HCT116 (cell line): ENCODE data around the gene RASAL2. TPM values are rescaled to one million over a fixed set of nuclear protein-coding genes. Genes with fewer than 3 reads are reported as not detected.

Experiments
- ATAC-seq: fragments of 200-7000 bp; cut with Tn5 transposase; 2 replicates; pipeline ENCODE4 v1.9.1; 2020; ENCODE audit warnings: mild to moderate bottlenecking, moderate library complexity
- BruUV-seq: library from RNA; stranded (reverse); fragments of 400-500 nt; replicated peaks from 2 replicates; lab custom pipeline; 2021; lab: Mats Ljungman, UMichigan
- CTCF ChIA-PET: fragments of 300-600 bp; sonication (Branson Sonifier 250); formaldehyde crosslinking; loops from one replicate; lab custom pipeline; 2021; ENCODE audit warnings: antibody characterized with exemption; lab: Charles Lee
- POLR2A ChIA-PET: fragments of 300-600, 350-600 bp; sonication (Branson Sonifier 250); formaldehyde crosslinking; loops from one replicate; lab custom pipeline; 2021; ENCODE audit warnings: antibody characterized with exemption; lab: Charles Lee
- RAD21 ChIA-PET, 2 experiments: fragments of 300-600 bp; sonication (Branson Sonifier 250); formaldehyde crosslinking; loops; one replicate each; lab custom pipeline; 2023; ENCODE audit warnings: low total read pairs in 2 of 2; ENCODE audit not compliant: uncharacterized antibody in 2 of 2, unreplicated experiment in 2 of 2, low non-redundant PET in 1 of 2; lab: Charles Lee
- DNase-seq: peaks from one replicate; pipeline ENCODE4 v3.0.0-alpha.2; 2010; ENCODE audit warnings: low read depth, low spot score
- H2AFZ ChIP-seq: fragments of 200-600 bp; shearing (Covaris generic), sonication (generic); 2 replicates; pipeline ENCODE4 v1.6.1; 2017; ENCODE audit warnings: low read depth, mixed run types, mixed read lengths, antibody characterized with exemption, low read length; ENCODE audit not compliant: poor library complexity, severe bottlenecking
- H3K27ac ChIP-seq: 2 replicates; pipeline ENCODE4 v1.5.1; 2012; ENCODE audit warnings: low read depth, low read length
- H3K27me3 ChIP-seq: fragments of 200-600 bp; sonication (generic); 2 replicates; pipeline ENCODE4 v1.6.1; 2016; ENCODE audit warnings: mixed run types, low read length, mixed read lengths; ENCODE audit not compliant: insufficient read depth
- H3K36me3 ChIP-seq, 2 experiments: fragments of 200-500 bp in 1 of 2; fragments of 200-600 bp in 1 of 2; sonication (Bioruptor generic) in 1 of 2; sonication (generic) in 1 of 2; 2 replicates each; pipeline versions ENCODE4 v1.5.1 to v1.6.1; 2014 to 2016; ENCODE audit warnings: low read length in 2 of 2, inconsistent platforms in 1 of 2, mixed read lengths in 1 of 2, mixed run types in 1 of 2; ENCODE audit not compliant: insufficient read depth in 2 of 2, control insufficient read depth in 1 of 2
- H3K4me1 ChIP-seq, 2 experiments: fragments of 200-600 bp in 1 of 2; sonication (generic) in 1 of 2; 2 replicates each; pipeline versions ENCODE4 v1.5.1 to v1.6.1; 2012 to 2017; ENCODE audit warnings: low read length in 2 of 2, inconsistent platforms in 1 of 2, mild to moderate bottlenecking in 1 of 2, mixed read lengths in 1 of 2, mixed run types in 1 of 2, moderate library complexity in 1 of 2; ENCODE audit not compliant: insufficient read depth in 2 of 2, control insufficient read depth in 1 of 2
- H3K4me2 ChIP-seq: fragments of 200-600 bp; sonication (generic); 2 replicates; pipeline ENCODE4 v1.6.1; 2017; ENCODE audit warnings: mixed run types, low read length, mixed read lengths
- H3K4me3 ChIP-seq, 2 experiments: fragments of 200-600 bp in 1 of 2; sonication (generic) in 1 of 2; replicated peaks in 1 of 2; 2 replicates each; pipeline ENCODE4 v1.5.1; 2011 to 2016; ENCODE audit warnings: low read length in 2 of 2, control low read depth in 1 of 2, low read depth in 1 of 2, mild to moderate bottlenecking in 1 of 2, mixed read lengths in 1 of 2, mixed run types in 1 of 2
- H3K79me2 ChIP-seq: fragments of 200-600 bp; sonication (generic); 2 replicates; pipeline ENCODE4 v1.6.1; 2017; ENCODE audit warnings: mild to moderate bottlenecking, mixed run types, low read length, moderate library complexity, mixed read lengths; ENCODE audit not compliant: insufficient read depth
- H3K9ac ChIP-seq: fragments of 200-600 bp; sonication (generic); 2 replicates; pipeline ENCODE4 v1.6.1; 2016; ENCODE audit warnings: low read length, mixed read lengths
- H3K9me2 ChIP-seq: fragments of 200-600 bp; sonication (generic), shearing (Covaris generic); 2 replicates; pipeline ENCODE4 v1.6.1; 2017; ENCODE audit warnings: mixed run types, mild to moderate bottlenecking, moderate library complexity; ENCODE audit not compliant: insufficient read depth
- H3K9me3 ChIP-seq, 2 experiments: fragments of 200-500 bp in 1 of 2; fragments of 200-600 bp in 1 of 2; sonication (Bioruptor generic) in 1 of 2; sonication (generic) in 1 of 2; 2 replicates each; pipeline ENCODE4 v1.6.1; 2014 to 2017; ENCODE audit warnings: low read length in 2 of 2, mixed read lengths in 2 of 2, inconsistent platforms in 1 of 2, low read depth in 1 of 2, mild to moderate bottlenecking in 1 of 2, mixed run types in 1 of 2, moderate library complexity in 1 of 2; ENCODE audit not compliant: control insufficient read depth in 1 of 2, insufficient read depth in 1 of 2
- H4K20me1 ChIP-seq: fragments of 200-600 bp; sonication (generic), shearing (Covaris generic); 2 replicates; pipeline ENCODE4 v1.6.1; 2017; ENCODE audit warnings: mixed run types, mild to moderate bottlenecking, moderate library complexity; ENCODE audit not compliant: insufficient read depth
- CBX3 ChIP-seq: IDR thresholded peaks from 2 replicates; pipeline ENCODE4 v1.6.1; 2012; ENCODE audit warnings: low read depth
- ELF1 ChIP-seq: IDR thresholded peaks from 2 replicates; pipeline ENCODE4 v1.6.1; 2012; ENCODE audit warnings: low read depth, borderline replicate concordance
- EZH2 ChIP-seq: fragments of 200-600 bp; sonication (generic); IDR thresholded peaks from 2 replicates; pipeline ENCODE4 v1.6.1; 2017; ENCODE audit warnings: antibody characterized with exemption, mixed run types
- FOSL1 ChIP-seq: IDR thresholded peaks from 2 replicates; pipeline ENCODE4 v1.6.1; 2012; ENCODE audit warnings: low read depth
- SIN3A ChIP-seq: IDR thresholded peaks from 2 replicates; pipeline ENCODE4 v1.6.1; 2012; ENCODE audit warnings: low read depth
- SP1 ChIP-seq: IDR thresholded peaks from 2 replicates; pipeline ENCODE4 v1.6.1; 2012; ENCODE audit warnings: low read depth
- YY1 ChIP-seq: IDR thresholded peaks from 2 replicates; pipeline ENCODE4 v1.6.1; 2011; ENCODE audit warnings: low read length, low read depth, moderate library complexity, mild to moderate bottlenecking; ENCODE audit not compliant: insufficient replicate concordance; ENCODE audit errors: extremely low read depth
- ZNF274 ChIP-seq: fragments of 200-500 bp; sonication (Bioruptor generic); IDR thresholded peaks from 2 replicates; pipeline ENCODE4 v1.6.1; 2014; ENCODE audit warnings: mild to moderate bottlenecking, low read depth, low read length, inconsistent platforms
- intact Hi-C: fragments of 100-400 bp; cut with micrococcal nuclease; formaldehyde crosslinking; loops from 2 replicates; pipeline ENCODE4 v1.10.0; 2022
- total RNA-seq: library from RNA; stranded (reverse); gene quantifications from one replicate; pipeline ENCODE4 v1.2.1, GENCODE V29; 2021; ENCODE audit not compliant: unreplicated experiment
- TF ChIP-seq, protein P1 (sequence below): IDR thresholded peaks from 2 replicates; pipeline ENCODE4 v1.6.1; 2011; ENCODE audit warnings: mild to moderate bottlenecking, low read length, moderate library complexity; ENCODE audit not compliant: insufficient replicate concordance; ENCODE audit errors: extremely low read depth
- TF ChIP-seq, protein P2 (sequence below): IDR thresholded peaks from 2 replicates; pipeline ENCODE4 v1.6.1; 2012

Gene RASAL2
- total RNA-seq, 1 experiment from 2014 or later: 11.7 TPM

DNA sequence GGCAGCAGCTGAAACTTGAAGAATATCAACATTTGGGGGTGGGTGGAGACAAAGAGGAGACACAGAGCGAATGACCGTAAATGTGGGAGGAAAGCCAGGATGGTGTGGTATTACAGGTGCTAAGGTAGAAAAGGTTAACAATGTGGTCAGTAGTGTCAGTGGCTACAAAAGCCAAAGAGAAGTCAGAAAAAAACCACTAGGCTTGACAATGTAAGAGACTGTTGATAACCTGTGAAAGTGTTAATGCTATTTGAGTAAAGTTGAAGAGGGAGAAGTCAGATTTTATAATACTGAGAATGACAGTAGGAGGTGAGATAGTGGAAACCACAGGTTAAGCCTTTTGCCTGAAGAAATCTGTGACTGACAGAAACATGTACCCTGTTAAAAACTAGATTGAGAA is 282.1 kb downstream of the RASAL2 start:
- Histone ChIP-seq H3K9ac (no peak overlapping the region), H3K36me3 (no peaks in the 10 kb centered on the region), H3K4me3 (no peak overlapping the region), H3K9me3 (no peaks in the 10 kb centered on the region), H3K9me2 (no peaks in the 10 kb centered on the region), H3K4me1 (peaks cover 0 to 9% of the 10 kb centered on the region in 2 experiments; a peak in 2 of 4 replicates), H3K27ac (no peak overlapping the region), H3K27me3 (no peaks in the 10 kb centered on the region), H2AFZ (no peak overlapping the region), H3K79me2 (no peaks in the 10 kb centered on the region), H4K20me1 (no peaks in the 10 kb centered on the region), H3K4me2 (no peak overlapping the region)
- no TSS peak for BruUV-seq
- DNase-seq: no peak
- no peak for TF ChIP-seq YY1
- no peak for TF ChIP-seq SIN3A
- no peak for TF ChIP-seq CBX3
- no peak for TF ChIP-seq ELF1
- TF ChIP-seq, protein P1, sequence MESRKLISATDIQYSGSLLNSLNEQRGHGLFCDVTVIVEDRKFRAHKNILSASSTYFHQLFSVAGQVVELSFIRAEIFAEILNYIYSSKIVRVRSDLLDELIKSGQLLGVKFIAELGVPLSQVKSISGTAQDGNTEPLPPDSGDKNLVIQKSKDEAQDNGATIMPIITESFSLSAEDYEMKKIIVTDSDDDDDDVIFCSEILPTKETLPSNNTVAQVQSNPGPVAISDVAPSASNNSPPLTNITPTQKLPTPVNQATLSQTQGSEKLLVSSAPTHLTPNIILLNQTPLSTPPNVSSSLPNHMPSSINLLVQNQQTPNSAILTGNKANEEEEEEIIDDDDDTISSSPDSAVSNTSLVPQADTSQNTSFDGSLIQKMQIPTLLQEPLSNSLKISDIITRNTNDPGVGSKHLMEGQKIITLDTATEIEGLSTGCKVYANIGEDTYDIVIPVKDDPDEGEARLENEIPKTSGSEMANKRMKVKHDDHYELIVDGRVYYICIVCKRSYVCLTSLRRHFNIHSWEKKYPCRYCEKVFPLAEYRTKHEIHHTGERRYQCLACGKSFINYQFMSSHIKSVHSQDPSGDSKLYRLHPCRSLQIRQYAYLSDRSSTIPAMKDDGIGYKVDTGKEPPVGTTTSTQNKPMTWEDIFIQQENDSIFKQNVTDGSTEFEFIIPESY: no peak
- TF ChIP-seq, protein P2, sequence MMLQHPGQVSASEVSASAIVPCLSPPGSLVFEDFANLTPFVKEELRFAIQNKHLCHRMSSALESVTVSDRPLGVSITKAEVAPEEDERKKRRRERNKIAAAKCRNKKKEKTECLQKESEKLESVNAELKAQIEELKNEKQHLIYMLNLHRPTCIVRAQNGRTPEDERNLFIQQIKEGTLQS: no peak
- TF ChIP-seq EZH2: no peak
- TF ChIP-seq ZNF274: no peak
- no peak for TF ChIP-seq SP1
- no peak for TF ChIP-seq FOSL1
- ATAC-seq: 0 out of 2 replicates have a peak, but pooled peaks have one; percentile 38
- intact Hi-C loops: no loop called here
- RAD21 ChIA-PET: no interaction called here
- CTCF ChIA-PET: no interaction called here
- POLR2A ChIA-PET: no interaction called here
